Osteoblast (primary cell): Measurements from ENCODE around the gene CDKAL1. TPM values are rescaled to one million over a fixed set of nuclear protein-coding genes. Genes with fewer than 3 reads are reported as not detected.

Experiments used
- DNase-seq: peaks from one replicate; pipeline ENCODE4 v3.0.0; 2011; ENCODE audit warnings: low spot score, mixed read lengths; ENCODE audit not compliant: insufficient read length; ENCODE audit errors: missing footprints
- H2AFZ ChIP-seq: 2 replicates; pipeline ENCODE4 v1.6.0; 2011; ENCODE audit warnings: mild to moderate bottlenecking, low read length
- H3K27ac ChIP-seq: 2 replicates; pipeline ENCODE4 v1.5.1; 2011; ENCODE audit warnings: mild to moderate bottlenecking, low read depth, low read length, moderate library complexity
- H3K27me3 ChIP-seq: 2 replicates; pipeline ENCODE4 v1.6.0; 2012; ENCODE audit warnings: mild to moderate bottlenecking, control low read depth, inconsistent platforms, low read length, moderate library complexity; ENCODE audit not compliant: insufficient read depth
- H3K36me3 ChIP-seq: 2 replicates; pipeline ENCODE4 v1.5.1; 2011; ENCODE audit warnings: mild to moderate bottlenecking, low read length, control low read depth, moderate library complexity; ENCODE audit not compliant: insufficient read depth
- H3K4me1 ChIP-seq: 2 replicates; pipeline ENCODE4 v1.5.1; 2011; ENCODE audit warnings: mild to moderate bottlenecking, low read length, control low read depth, moderate library complexity; ENCODE audit not compliant: insufficient read depth
- H3K4me2 ChIP-seq: 2 replicates; pipeline ENCODE4 v1.6.0; 2011; ENCODE audit warnings: mild to moderate bottlenecking, low read length; ENCODE audit not compliant: insufficient read depth
- H3K4me3 ChIP-seq: fragments of 200-600 bp; sonication (generic); 3 replicates; pipeline ENCODE4 v1.5.1; 2012; ENCODE audit warnings: mild to moderate bottlenecking, low read length, inconsistent platforms; ENCODE audit not compliant: insufficient read depth
- H3K79me2 ChIP-seq: 2 replicates; pipeline ENCODE4 v1.6.0; 2012; ENCODE audit warnings: mild to moderate bottlenecking, low read length, control low read depth, inconsistent platforms; ENCODE audit not compliant: insufficient read depth
- H3K9me3 ChIP-seq: 2 replicates; pipeline ENCODE4 v1.5.1; 2011; ENCODE audit warnings: low read depth, low read length, control low read depth
- H4K20me1 ChIP-seq: 2 replicates; pipeline ENCODE4 v1.6.0; 2012; ENCODE audit warnings: mild to moderate bottlenecking, low read length, control low read depth; ENCODE audit not compliant: insufficient read depth
- CTCF ChIP-seq: IDR thresholded peaks from 2 replicates; pipeline ENCODE4 v1.5.1; 2011; ENCODE audit warnings: mild to moderate bottlenecking, low read depth, low read length, moderate library complexity; ENCODE audit errors: extremely low read depth
- total RNA-seq: library from RNA; depleted of rRNA; stranded (reverse); fragments of >200 nt; gene quantifications from 2 replicates; pipeline ENCODE4 v1.2.3, GENCODE V29; 2012

The CDKAL1 gene
- total RNA-seq, 1 donor: 18.5 TPM

- H3K4me3 ChIP-seq: no peak overlapping the region
Observed at GRCh38 chr6:20604159-20604558, 69.9 kb downstream of the CDKAL1 start.

GRCh38 chr6:20605061-20605460 lies 70.8 kb downstream of the CDKAL1 start:
- H2AFZ ChIP-seq: no peak overlapping the region
- no peak for TF ChIP-seq CTCF
- H3K4me1 ChIP-seq: peaks cover 6% of the 10 kb centered on the region
- H3K27ac ChIP-seq: no peak overlapping the region
- no peaks in the 10 kb centered on the region for H3K27me3 ChIP-seq
- H3K9me3 ChIP-seq: no peaks in the 10 kb centered on the region
- H3K36me3 ChIP-seq: no peaks in the 10 kb centered on the region
- no peaks in the 10 kb centered on the region for H3K79me2 ChIP-seq
- no peak for DNase-seq
- H3K4me2 ChIP-seq: no peak overlapping the region
- no peaks in the 10 kb centered on the region for H4K20me1 ChIP-seq
- H3K4me3 ChIP-seq: no peak overlapping the region

More at GRCh38 chr6:20604159-20604558, 69.9 kb downstream of the CDKAL1 start:
- Histone ChIP-seq H3K27me3 (no peaks in the 10 kb centered on the region), H2AFZ (no peak overlapping the region), H4K20me1 (no peaks in the 10 kb centered on the region), H3K9me3 (no peaks in the 10 kb centered on the region), H3K4me2 (no peak overlapping the region), H3K27ac (no peak overlapping the region), H3K79me2 (no peaks in the 10 kb centered on the region), H3K4me1 (peaks cover 6% of the 10 kb centered on the region), H3K36me3 (no peaks in the 10 kb centered on the region)
- TF ChIP-seq CTCF: no peak
- no peak for DNase-seq

- Histone ChIP-seq H3K27me3 (no peaks in the 10 kb centered on the region), H3K27ac (no peak overlapping the region), H3K4me2 (no peak overlapping the region), H3K4me1 (peaks cover 6% of the 10 kb centered on the region), H3K36me3 (no peaks in the 10 kb centered on the region), H3K9me3 (no peaks in the 10 kb centered on the region), H4K20me1 (no peaks in the 10 kb centered on the region), H3K79me2 (no peaks in the 10 kb centered on the region), H2AFZ (no peak overlapping the region), H3K4me3 (no peak overlapping the region)
- TF ChIP-seq CTCF: no peak
- no peak for DNase-seq
Observed at GRCh38 chr6:20605581-20605980, 71.3 kb downstream of the CDKAL1 start.

- Histone ChIP-seq H3K79me2 (peaks cover 1% of the 10 kb centered on the region), H2AFZ (no peak overlapping the region), H3K9me3 (no peaks in the 10 kb centered on the region), H3K27me3 (no peaks in the 10 kb centered on the region), H3K4me1 (peaks cover 12% of the 10 kb centered on the region), H3K36me3 (no peaks in the 10 kb centered on the region), H4K20me1 (no peaks in the 10 kb centered on the region), H3K27ac (no peak overlapping the region), H3K4me3 (no peak overlapping the region), H3K4me2 (no peak overlapping the region)
- no peak for TF ChIP-seq CTCF
- DNase-seq: peak; percentile 39
Observed at GRCh38 chr6:20606831-20607230, 72.6 kb downstream of the CDKAL1 start.
